ENCODE results near the gene NKD1. TPM values are rescaled to one million over a fixed set of nuclear protein-coding genes. Genes with fewer than 3 reads are reported as not detected.

The NKD1 gene
- total and polyA plus RNA-seq, 2 of the 8 experiments (the other 6 are each of a cell fraction or from before 2014, with no cell fraction given), result 0.70 to 4.5 TPM

DNA sequence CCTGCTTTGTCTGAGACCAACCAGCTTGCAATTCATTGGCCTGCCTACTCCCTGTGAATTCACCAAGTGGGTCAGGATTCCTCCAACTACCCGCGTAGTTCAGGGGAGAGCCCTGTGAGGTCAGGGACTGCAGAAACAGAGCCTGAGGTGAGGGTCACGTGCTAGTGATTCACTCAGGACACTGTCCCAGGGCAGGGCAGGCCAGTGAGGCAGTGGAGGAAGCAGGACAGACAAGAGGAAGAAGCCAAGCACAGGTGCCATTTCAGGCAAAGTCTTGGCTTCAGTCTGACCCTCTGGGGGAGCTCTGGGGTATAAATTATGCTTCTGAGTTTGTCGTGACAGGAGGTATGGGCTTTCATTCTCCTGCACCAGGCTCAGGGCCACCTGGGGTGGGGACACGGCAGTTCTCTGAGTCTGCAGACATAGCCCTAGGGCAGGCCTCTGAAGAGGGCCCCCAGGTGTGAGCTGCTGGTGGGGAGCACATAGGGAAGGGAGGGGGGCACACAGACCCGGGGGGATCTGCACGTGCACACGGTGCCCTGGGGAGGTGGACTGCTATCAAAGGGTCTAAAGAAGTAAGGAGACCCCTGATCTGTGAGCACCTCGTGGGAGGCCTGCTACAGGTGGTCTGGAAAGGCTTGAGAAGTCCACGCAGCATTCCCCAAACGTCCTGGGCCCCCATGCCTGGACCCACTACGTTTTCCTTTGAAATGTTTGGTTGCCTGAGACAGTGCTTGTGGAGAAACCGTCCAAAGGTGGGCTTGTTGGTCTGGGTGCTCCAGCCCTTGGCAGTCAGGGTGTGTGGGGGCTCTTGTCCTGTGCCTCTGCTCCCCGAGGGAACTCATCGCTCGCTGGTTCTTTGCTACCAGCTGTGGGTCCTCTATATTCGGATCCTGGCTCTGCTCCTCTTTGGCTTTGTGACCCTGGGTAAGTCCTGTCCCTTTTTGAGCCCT is 46.4 kb downstream of the NKD1 start:
- no peak overlapping the region for H3K14ac ChIP-seq (ENCODE audit: insufficient read length)
- no peak overlapping the region; the same call in 1 of the 2 replicates for H4K8ac ChIP-seq (ENCODE audit: extremely low read depth, insufficient read depth, low read length)
- peaks cover 0 to 19% (median 10%) of the 10 kb centered on the region in 4 experiments; a peak in 6 of 7 replicates for H3K4me1 ChIP-seq (replicated peaks in 1 of 4; ENCODE audit: control insufficient read depth in 3 of 4, insufficient read depth in 4 of 4, low read length in 3 of 4)
- H2BK12ac ChIP-seq (ENCODE audit: low read depth, low read length), result peak overlapping the region; percentile 84
- FAIRE-seq, result no peak
- no peak overlapping the region; a peak in 1 of 7 replicates for H3K9ac ChIP-seq (replicated peaks in 1 of 4; ENCODE audit: extremely low read depth in 1 of 4, low read depth in 3 of 4, low read length in 3 of 4)
- no peak overlapping the region for H4K91ac ChIP-seq (replicated peaks; ENCODE audit: insufficient read length, low read length)
- H3K18ac ChIP-seq (ENCODE audit: extremely low read depth, low read length), result no peak overlapping the region
- no peaks in the 10 kb centered on the region for H3K79me2 ChIP-seq (ENCODE audit: control insufficient read depth in 1 of 2, insufficient read depth in 2 of 2, low read length in 2 of 2)
- no peak overlapping the region for H2BK5ac ChIP-seq (ENCODE audit: low read depth, low read length)
- H4K5ac ChIP-seq (ENCODE audit: insufficient read length, low read depth, low read length), result peak overlapping the region; percentile 18
- H3K36me3 ChIP-seq (ENCODE audit: control insufficient read depth in 2 of 4, insufficient read depth in 4 of 4, low read length in 3 of 4), result no peaks in the 10 kb centered on the region
- peak overlapping the region; percentile 46 for H3K4ac ChIP-seq (replicated peaks; ENCODE audit: insufficient read length, low read depth, low read length)
- H3K9me3 ChIP-seq (ENCODE audit: insufficient read depth in 2 of 2, low read depth in 1 of 2, low read length in 1 of 2), result no peaks in the 10 kb centered on the region
- no peak overlapping the region for H3K23ac ChIP-seq (ENCODE audit: insufficient read length)
- H3K27me3 ChIP-seq (replicated peaks in 1 of 4; ENCODE audit: control insufficient read depth in 3 of 4, extremely low read depth in 1 of 4, insufficient read depth in 3 of 4, low read length in 3 of 4), result no peaks in the 10 kb centered on the region; a peak in 1 of 7 replicates
- no peak overlapping the region for H3K4me3 ChIP-seq (ENCODE audit: extremely low read depth in 1 of 4, insufficient read depth in 2 of 4, low read depth in 3 of 4, low read length in 4 of 4)
- no peak overlapping the region for H3K27ac ChIP-seq (ENCODE audit: low read depth, low read length)
- no peak overlapping the region for H2BK20ac ChIP-seq (ENCODE audit: low read length)
- H3K56ac ChIP-seq (replicated peaks; ENCODE audit: insufficient read length, low read depth, low read length), result no peak overlapping the region
- ChIA-PET CTCF (ENCODE audit: partially characterized antibody) (interaction anchor here (0.6 to 16.9 kb wide), 38 partner anchors 9 to 384 kb away, joined by 3 to 279 read pairs (median 6); partner anchors contain the start of gene NKD1), POLR2A (ENCODE audit: partially characterized antibody) (interaction anchor here (0.6 kb wide), 1 partner anchor 321 kb away, joined by 3 read pairs; no protein-coding TSS in a partner anchor)
- H3K79me1 ChIP-seq (ENCODE audit: low read depth, low read length), result no peaks in the 10 kb centered on the region
- peak overlapping the region; percentile 88; the same call in 1 of the 2 replicates for H2BK15ac ChIP-seq (ENCODE audit: low read length)
- peak overlapping the region; percentile 8; the same call in 1 of the 2 replicates for H2AFZ ChIP-seq (ENCODE audit: low read length)
- peak overlapping the region; percentile 57; the same call in 1 of the 2 replicates for H2AK5ac ChIP-seq (ENCODE audit: low read depth, low read length)
- no peaks in the 10 kb centered on the region; the same call in 1 of the 2 replicates for H3K23me2 ChIP-seq (ENCODE audit: low read depth, low read length)
- WGBS, 2 experiments (ENCODE audit: extremely low coverage in 1 of 2, insufficient coverage in 1 of 2, insufficient read length in 1 of 2, insufficient replicate concordance in 2 of 2, low coverage in 1 of 2, low lambda C conversion rate in 2 of 2, missing lambda C conversion rate in 1 of 2), result 92% methylated on average over 17 of the region's 17 CpGs; no CpG with 5 or more reads in 1 of the 2 experiments
- peaks cover 0 to 3% of the 10 kb centered on the region in 2 experiments for H4K20me1 ChIP-seq (replicated peaks in 1 of 2; ENCODE audit: control insufficient read depth in 1 of 2, insufficient read depth in 2 of 2, low read length in 2 of 2)
- no peak for DNase-seq (ENCODE audit: low read depth in 1 of 2, low spot score in 2 of 2)
- H2BK120ac ChIP-seq (replicated peaks; ENCODE audit: low read depth, low read length), result peak overlapping the region; percentile 57
- no peak overlapping the region for H3K4me2 ChIP-seq (ENCODE audit: insufficient read depth in 1 of 2, low read depth in 2 of 2, low read length in 2 of 2)
- no peak for TF ChIP-seq SAP30 (IDR thresholded peaks at IDR 0.05; ENCODE audit: insufficient read depth, insufficient replicate concordance, low read length)
- TF ChIP-seq KDM5A (IDR thresholded peaks at IDR 0.05; ENCODE audit: low read length), result no peak
- TF ChIP-seq ZNF274 (IDR thresholded peaks at IDR 0.05; ENCODE audit: borderline replicate concordance, extremely low read depth, low read length), result no peak
- TF ChIP-seq RBBP5 (IDR thresholded peaks at IDR 0.05; ENCODE audit: borderline replicate concordance, low read depth, low read length), result no peak
- no peak for TF ChIP-seq CBX8 (IDR thresholded peaks at IDR 0.05; ENCODE audit: borderline replicate concordance, low read depth, low read length)
- TF ChIP-seq SUZ12 (IDR thresholded peaks at IDR 0.05; ENCODE audit: low read length), result no peak
- no peak for TF ChIP-seq RXRA (IDR thresholded peaks at IDR 0.05; ENCODE audit: insufficient read depth, low read depth, low read length)
- TF ChIP-seq TCF12 (IDR thresholded peaks at IDR 0.05; ENCODE audit: low read depth, low read length), result no peak
- no peak for TF ChIP-seq PHF8 (conservative IDR thresholded peaks at IDR 0.05; ENCODE audit: low read depth, low read length)
- no peak for TF ChIP-seq EP300 (IDR thresholded peaks at IDR 0.05; ENCODE audit: borderline replicate concordance in 1 of 2, low read depth in 2 of 2, low read length in 2 of 2)

Data from H1 (cell line).